NCI-H2081 (cell line): ENCODE data around the gene PSMC1.
A peak's percentile ranks its signal among the peaks of the same experiment; 100 is the strongest.

Source experiments
- DNase-seq, 2 experiments: peaks; one replicate each; lab custom pipeline; 2025; lab: John Stamatoyannopoulos, UW

The PSMC1 gene

DNA sequence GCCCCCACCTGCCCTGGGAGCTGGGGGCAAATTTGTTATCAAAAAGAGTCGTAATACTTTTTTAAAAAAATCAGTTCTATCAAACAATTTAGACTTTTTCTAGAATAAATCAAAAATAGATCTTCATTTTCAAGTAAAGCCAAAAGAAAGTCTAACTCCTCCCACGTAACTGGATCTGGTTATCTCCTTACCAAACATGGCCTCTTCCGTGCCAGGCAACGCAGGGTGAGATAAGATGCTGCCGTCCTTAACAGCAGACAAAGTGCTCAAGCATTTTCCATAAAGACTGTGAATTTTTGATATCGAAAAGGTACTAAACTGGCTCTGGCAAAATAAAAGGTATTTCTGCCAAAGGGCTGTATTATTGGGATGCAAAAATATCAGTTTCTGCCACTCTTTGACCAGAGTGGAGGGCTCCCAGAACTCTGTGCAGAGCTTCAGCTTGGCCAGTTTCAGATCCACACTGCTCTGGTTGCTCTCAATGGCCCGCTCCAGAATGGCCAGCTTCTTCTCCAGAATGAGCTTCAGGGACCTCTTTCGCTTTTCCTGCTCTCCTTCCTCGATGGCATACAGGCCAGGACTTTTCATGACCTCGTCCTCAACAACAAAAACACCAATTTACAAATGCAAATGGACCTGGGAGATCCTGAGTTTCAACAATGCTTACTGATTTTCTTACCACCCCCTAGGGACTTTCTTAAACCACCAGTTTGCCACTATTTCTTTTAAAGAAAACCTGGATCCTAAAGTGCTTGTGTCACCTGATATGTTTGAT, 46.4 kb downstream of the PSMC1 start:
- no peak for DNase-seq

DNA sequence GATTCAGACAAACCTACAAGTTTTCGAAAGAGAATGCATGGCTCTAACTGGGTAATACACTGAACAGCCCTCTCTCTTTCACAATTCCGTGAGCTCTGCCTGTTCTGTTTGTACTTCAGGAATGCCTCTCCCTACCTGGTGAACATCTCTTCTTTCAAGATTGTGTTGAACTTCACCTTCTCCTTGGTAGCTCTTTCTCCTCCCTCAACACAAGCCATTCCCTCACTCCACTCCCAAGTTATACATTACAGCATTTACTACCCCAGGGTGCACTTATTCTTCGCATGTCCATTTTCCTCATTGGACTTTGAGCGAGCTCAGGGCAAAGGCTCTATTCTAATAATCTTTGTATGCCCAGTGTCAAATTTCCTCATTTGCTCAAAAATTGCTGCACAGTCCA, 47.1 kb downstream of the PSMC1 start:
- DNase-seq, result no peak

DNA sequence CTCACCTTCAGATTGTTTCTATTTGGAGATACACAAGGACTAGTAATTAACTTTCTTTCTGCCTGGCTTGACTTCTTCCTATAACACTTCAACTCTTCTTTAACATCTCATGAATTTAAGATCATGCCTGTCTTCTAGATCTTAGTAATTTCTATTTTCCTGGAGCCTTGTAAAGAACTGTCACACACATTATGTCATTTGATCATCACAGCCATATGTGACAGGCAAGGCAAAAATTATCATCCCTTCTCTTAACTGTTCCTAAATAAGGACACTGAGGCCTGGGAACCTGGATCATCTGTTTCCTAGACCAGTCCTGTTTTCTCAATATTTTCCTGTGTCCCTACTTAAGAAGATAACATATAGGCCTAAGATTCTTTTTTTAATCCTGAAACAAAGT, 48.1 kb downstream of the PSMC1 start:
- DNase-seq, result no peak

DNA sequence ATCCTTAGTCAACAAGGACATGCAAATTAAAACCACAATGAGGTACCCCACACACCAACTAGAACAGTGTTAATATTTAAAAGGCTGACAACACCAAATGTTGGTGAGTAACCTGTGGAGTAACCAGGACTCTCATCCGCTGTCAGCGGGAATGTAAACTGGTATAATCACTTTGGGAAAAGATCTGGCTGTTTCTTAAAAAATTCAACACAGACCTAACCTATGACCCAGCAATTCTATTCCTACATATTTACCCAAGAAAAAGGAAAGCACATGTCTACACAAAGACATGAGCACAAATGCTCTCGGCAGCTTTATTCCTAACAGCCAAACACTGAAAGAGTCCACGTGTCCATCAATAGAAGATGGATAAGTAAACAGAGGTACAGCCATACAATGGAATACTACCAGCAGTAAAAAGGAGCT, 48.8 kb downstream of the PSMC1 start:
- peak in 1 of 2 experiments; percentile 36 for DNase-seq

DNA sequence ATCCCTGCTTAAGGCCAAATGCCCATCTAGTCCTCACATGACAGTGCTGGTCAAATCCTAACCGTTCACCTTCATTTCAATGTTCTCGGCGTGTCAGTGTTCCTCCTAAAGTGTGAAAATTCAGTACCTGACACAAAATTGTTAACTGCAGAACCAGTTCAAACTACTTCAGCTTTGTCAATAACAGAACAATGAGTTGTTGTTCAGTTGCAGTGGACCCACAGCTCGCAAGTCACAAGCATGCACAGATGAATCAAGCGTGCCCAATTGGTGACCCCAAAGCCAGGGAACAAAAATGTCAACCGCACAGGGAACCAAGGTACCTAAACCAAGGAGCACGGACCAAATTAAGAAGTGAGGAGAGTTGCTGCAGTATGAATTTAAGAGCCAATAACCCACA, 52.2 kb downstream of the PSMC1 start:
- no peak for DNase-seq

DNA sequence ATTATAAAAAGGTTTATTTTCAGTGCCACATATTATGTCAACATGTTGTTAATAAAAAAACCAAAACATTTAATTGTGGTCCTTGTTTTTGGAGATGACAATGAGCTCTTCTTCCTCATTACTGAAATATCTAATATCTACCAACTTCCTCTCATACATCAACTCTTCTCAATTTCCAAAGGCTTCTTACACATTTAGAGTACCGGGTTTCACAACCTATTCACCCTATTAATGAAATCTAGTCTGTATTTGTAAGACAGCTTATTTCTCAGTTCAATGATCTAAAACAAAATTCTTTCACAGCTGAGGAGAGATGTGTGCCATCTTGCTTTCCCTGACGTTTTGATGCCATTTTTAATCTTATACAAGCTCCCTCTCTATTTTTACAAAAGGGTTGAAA, 60.9 kb downstream of the PSMC1 start:
- DNase-seq, result no peak

DNA sequence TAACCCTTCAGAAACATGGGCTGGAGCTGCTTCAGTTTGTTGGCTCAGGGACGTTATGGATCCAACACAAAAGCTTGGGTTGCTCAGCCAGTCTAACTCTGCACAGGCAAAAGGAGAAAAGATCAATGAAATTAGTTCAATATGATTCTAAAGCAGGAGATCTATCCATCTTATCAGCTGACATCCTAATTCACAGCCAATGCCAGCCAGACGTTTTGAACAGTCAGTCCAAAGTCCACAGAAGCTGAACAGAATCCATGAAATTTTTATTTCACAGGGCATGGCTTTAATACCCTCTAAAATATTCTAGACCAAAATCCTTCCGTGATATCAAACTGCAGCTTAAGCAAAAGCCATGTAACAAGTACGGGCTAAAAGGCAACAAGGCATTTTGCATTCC, 61.7 kb downstream of the PSMC1 start:
- DNase-seq, result no peak

DNA sequence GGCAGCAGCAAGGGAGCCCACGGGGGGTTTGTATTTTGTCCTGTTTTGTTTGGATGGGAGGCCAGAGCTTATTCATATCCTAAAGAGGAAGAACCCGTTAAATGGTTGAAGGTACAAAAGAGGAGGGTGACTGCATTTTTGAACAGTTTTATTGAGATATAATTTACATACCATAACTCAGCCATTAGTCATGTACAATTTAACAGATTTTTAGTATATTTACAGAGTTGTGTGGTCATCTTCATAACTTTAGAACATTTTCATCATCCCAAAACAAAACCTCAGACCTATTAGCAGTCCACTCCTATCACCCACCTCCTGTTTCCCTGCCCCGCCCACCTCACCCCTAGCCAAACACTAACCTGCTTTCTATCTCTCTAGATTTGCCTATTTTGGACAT, 62.8 kb downstream of the PSMC1 start:
- DNase-seq, result no peak

DNA sequence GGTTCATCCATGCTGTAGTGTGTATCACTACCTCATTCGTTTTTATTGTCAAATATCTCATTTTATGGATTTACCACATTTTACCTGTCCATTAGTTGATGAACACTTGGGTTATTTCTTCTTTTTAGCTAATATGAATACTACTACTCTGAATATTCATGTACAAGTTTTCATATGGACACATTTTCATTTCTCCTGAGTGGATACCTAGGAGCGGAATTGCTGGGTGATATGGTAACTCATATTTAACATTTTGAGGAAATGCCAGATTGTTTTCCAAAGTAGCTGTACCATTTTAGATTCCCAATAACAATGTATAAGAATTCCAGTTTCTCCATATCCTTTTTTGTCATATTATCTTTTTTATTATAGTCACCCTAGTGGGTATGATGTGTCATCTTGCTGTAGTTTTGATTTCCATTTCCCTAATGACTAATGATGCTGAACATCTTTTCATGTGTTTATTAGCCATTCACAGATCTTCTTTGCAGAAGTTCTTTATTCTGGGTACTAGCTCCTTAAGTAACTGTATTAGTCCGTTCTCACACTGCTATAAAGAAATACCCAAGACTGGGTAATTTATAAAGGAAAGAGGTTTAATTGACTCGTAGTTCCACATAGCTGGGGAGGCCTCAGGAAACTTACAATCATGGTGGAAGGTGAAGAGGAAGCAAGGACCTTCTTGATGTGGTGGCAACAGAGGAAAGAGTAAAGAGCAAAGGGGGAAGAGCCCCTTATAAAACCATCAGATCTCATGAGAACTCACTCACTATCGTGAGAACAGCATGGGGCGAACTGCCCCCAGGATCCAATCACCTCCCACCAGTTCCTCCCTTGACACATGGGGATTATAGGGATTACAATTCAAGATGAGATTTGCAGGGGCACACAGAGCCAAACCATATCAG, 63.5 kb downstream of the PSMC1 start:
- DNase-seq, result no peak

DNA sequence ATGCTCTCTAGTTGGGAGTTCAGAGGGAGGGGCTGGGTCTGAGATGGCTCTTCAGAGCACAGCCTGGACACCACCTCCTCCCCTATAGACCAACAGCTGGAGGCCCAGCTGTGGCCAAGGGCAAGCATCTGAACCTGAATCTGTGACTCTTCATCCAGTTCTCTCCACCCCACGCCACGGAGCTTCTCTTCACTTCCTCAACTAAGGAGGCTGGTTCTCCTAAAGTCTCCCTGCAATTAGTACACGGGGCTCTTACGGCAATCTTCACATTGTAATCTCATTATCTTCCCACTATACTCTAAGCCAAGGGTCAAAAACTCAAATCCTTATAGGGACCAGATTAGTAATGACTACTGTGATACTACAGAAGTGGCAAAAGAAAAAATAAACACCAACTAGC, 65.5 kb downstream of the PSMC1 start:
- no peak for DNase-seq
